ENCODE measurements around the gene EGLN3. TPM values are rescaled to one million over a fixed set of nuclear protein-coding genes. Genes with fewer than 3 reads are reported as not detected.

The EGLN3 gene
- total RNA-seq (2022; extraction: Qiagen RNA extraction; ENCODE audit: low read depth), result 3.7 to 6.1 TPM (median 5.1 TPM) in 5 replicates

GRCh38 chr14:33950320-33951182 is at the start of gene EGLN3:
Gene EGLN3 (minus strand): TSS chr14:33951074. CDS start chr14:33950752, 322 bp downstream.

All from A549 treated with DMSO at 1 μM for 4 hours (cell line).